Neural progenitor cell (in vitro differentiated cells): Measurements from ENCODE around the gene CDKN2C. TPM values are rescaled to one million over a fixed set of nuclear protein-coding genes. Genes with fewer than 3 reads are reported as not detected.

ENCODE experiments used
- DNase-seq: peaks from one replicate; pipeline ENCODE4 v3.0.0-alpha.2; 2016; ENCODE audit warnings: low spot score
- H2AFZ ChIP-seq: fragments of 200-600 bp; sonication (generic); replicated peaks from 2 replicates; pipeline ENCODE4 v1.6.1; 2016; ENCODE audit warnings: antibody characterized with exemption
- H3F3A ChIP-seq: fragments of 200-600 bp; sonication (generic); 2 replicates; pipeline ENCODE4 v1.6.1; 2016; ENCODE audit warnings: antibody characterized with exemption, low read depth
- H3K27ac ChIP-seq: fragments of 200-600 bp; sonication (generic); 2 replicates; pipeline ENCODE4 v1.5.1; 2016; ENCODE audit warnings: mild to moderate bottlenecking
- H3K27me3 ChIP-seq: fragments of 200-600 bp; sonication (generic); 2 replicates; pipeline ENCODE4 v1.6.1; 2016; ENCODE audit warnings: mild to moderate bottlenecking, moderate library complexity
- H3K36me3 ChIP-seq: fragments of 200-600 bp; sonication (generic); 2 replicates; pipeline ENCODE4 v1.5.1; 2016
- H3K4me1 ChIP-seq: fragments of 200-600 bp; sonication (generic); 2 replicates; pipeline ENCODE4 v1.6.1; 2016; ENCODE audit warnings: mixed run types
- H3K4me2 ChIP-seq: fragments of 200-600 bp; sonication (generic); 2 replicates; pipeline ENCODE4 v1.6.1; 2016
- H3K4me3 ChIP-seq: fragments of 200-600 bp; sonication (generic); 2 replicates; pipeline ENCODE4 v1.5.1; 2016
- H3K79me2 ChIP-seq: fragments of 200-600 bp; sonication (generic); 2 replicates; pipeline ENCODE4 v1.6.1; 2016; ENCODE audit warnings: low read depth
- H3K9ac ChIP-seq: fragments of 200-600 bp; sonication (generic); 2 replicates; pipeline ENCODE4 v1.6.1; 2016
- H3K9me3 ChIP-seq: fragments of 200-600 bp; sonication (generic); 2 replicates; pipeline ENCODE4 v1.5.1; 2016; ENCODE audit warnings: low read depth
- H4K20me1 ChIP-seq: fragments of 200-600 bp; sonication (generic); 2 replicates; pipeline ENCODE4 v1.6.1; 2016; ENCODE audit warnings: low read depth
- H3K27ac Mint-ChIP-seq: 3 replicates; pipeline ENCODE4 v1.8.0; 2021; ENCODE audit warnings: mixed read lengths
- H3K27me3 Mint-ChIP-seq: 2 replicates; pipeline ENCODE4 v1.8.0; 2022; ENCODE audit warnings: low read depth, mild to moderate bottlenecking, inconsistent platforms, moderate library complexity, mixed read lengths; ENCODE audit not compliant: insufficient read depth
- H3K36me3 Mint-ChIP-seq: 3 replicates; pipeline ENCODE4 v1.8.0; 2021; ENCODE audit warnings: mixed read lengths
- H3K4me1 Mint-ChIP-seq: 3 replicates; pipeline ENCODE4 v1.8.0; 2021; ENCODE audit warnings: mixed read lengths
- H3K4me3 Mint-ChIP-seq: 3 replicates; pipeline ENCODE4 v1.8.0; 2021; ENCODE audit warnings: mild to moderate bottlenecking, moderate library complexity, mixed read lengths
- H3K9me3 Mint-ChIP-seq: 3 replicates; pipeline ENCODE4 v1.8.0; 2020; ENCODE audit warnings: mixed read lengths
- EZH2 ChIP-seq: fragments of 200-600 bp; sonication (generic); IDR thresholded peaks from 2 replicates; pipeline ENCODE4 v1.6.1; 2017; ENCODE audit warnings: antibody characterized with exemption, mild to moderate bottlenecking, moderate library complexity
- EZH2phosphoT487 ChIP-seq: fragments of 200-600 bp; sonication (generic); IDR thresholded peaks from 2 replicates; pipeline ENCODE4 v1.6.1; 2017; ENCODE audit warnings: antibody characterized with exemption
- total RNA-seq: library from RNA; depleted of rRNA; stranded (reverse); fragments of >200 nt; gene quantifications from 2 replicates; pipeline ENCODE4 v1.2.3, GENCODE V29; 2015; ENCODE audit warnings: low replicate concordance
- TF ChIP-seq, protein P1 (sequence below): fragments of 200-600 bp; sonication (generic); IDR thresholded peaks from 2 replicates; pipeline ENCODE4 v1.5.1; 2017; ENCODE audit warnings: antibody characterized with exemption, mild to moderate bottlenecking

CDKN2C gene
- total RNA-seq, 1 donor from 2014 or later: 0.11 TPM

DNA sequence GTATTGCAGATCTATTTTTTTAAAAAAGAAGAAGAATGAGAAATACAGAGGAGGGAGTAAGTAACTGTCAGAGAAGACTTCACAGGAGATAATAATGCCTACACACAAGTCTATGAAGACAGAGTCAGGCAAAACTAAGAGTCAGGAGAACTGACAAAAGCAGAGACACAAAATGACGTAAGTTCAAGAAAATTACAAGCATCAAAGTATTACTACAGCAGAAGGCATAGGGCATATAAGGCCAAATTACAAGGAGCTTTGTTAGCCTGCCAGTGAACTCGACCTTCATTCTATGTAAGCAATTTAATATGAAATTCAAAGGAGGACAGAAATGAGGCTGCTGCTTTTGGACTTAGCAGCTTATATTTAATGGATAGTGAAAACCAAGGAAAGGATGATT, 33.7 kb upstream of the CDKN2C start:
- H3K4me1 ChIP-seq: no peaks in the 10 kb centered on the region
- no peak overlapping the region for H3K9ac ChIP-seq
- H3K27ac Mint-ChIP-seq: no peak overlapping the region
- no peaks in the 10 kb centered on the region for H3K9me3 Mint-ChIP-seq
- no peak overlapping the region for H3K4me3 Mint-ChIP-seq
- TF ChIP-seq, protein P1, sequence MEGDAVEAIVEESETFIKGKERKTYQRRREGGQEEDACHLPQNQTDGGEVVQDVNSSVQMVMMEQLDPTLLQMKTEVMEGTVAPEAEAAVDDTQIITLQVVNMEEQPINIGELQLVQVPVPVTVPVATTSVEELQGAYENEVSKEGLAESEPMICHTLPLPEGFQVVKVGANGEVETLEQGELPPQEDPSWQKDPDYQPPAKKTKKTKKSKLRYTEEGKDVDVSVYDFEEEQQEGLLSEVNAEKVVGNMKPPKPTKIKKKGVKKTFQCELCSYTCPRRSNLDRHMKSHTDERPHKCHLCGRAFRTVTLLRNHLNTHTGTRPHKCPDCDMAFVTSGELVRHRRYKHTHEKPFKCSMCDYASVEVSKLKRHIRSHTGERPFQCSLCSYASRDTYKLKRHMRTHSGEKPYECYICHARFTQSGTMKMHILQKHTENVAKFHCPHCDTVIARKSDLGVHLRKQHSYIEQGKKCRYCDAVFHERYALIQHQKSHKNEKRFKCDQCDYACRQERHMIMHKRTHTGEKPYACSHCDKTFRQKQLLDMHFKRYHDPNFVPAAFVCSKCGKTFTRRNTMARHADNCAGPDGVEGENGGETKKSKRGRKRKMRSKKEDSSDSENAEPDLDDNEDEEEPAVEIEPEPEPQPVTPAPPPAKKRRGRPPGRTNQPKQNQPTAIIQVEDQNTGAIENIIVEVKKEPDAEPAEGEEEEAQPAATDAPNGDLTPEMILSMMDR: no peak
- TF ChIP-seq EZH2phosphoT487 (no peak), EZH2 (no peak)
- H4K20me1 ChIP-seq: peaks cover 4% of the 10 kb centered on the region
- H3K4me2 ChIP-seq: no peak overlapping the region
- no peaks in the 10 kb centered on the region for H3F3A ChIP-seq
- no peaks in the 10 kb centered on the region for H3K4me1 Mint-ChIP-seq
- H3K36me3 Mint-ChIP-seq: no peaks in the 10 kb centered on the region
- peaks cover 3% of the 10 kb centered on the region for H3K27me3 Mint-ChIP-seq
- peaks cover 59% of the 10 kb centered on the region for H3K79me2 ChIP-seq
- no peak overlapping the region for H3K4me3 ChIP-seq
- no peak overlapping the region for H3K27ac ChIP-seq
- H3K27me3 ChIP-seq: no peaks in the 10 kb centered on the region
- H2AFZ ChIP-seq: no peak overlapping the region
- no peaks in the 10 kb centered on the region for H3K36me3 ChIP-seq
- DNase-seq: no peak
- H3K9me3 ChIP-seq: no peaks in the 10 kb centered on the region

DNA sequence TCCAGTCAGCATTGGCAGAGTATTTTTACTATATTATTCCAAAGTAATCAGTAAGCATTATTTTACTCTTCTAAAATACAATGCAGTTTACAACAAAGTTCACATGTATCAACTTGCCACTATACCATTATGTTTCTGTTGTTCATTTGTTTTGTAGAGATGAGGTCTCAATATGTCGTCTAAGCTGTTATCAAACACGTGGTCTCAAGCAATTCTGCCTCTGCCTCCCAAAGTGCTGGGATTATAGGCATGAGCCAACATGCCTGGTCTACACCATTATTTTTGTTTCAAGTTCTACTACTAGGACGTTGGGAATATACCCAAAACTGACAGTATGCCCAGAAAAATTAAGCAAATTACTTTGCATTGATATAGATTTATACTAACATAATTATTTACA, 29.8 kb upstream of the CDKN2C start:
- Mint-ChIP-seq H3K27ac (no peak overlapping the region), H3K9me3 (no peaks in the 10 kb centered on the region), H3K4me3 (no peak overlapping the region), H3K4me1 (no peaks in the 10 kb centered on the region), H3K36me3 (peaks cover 2% of the 10 kb centered on the region), H3K27me3 (peaks cover 3% of the 10 kb centered on the region)
- Histone ChIP-seq H3K27me3 (no peaks in the 10 kb centered on the region), H3K9ac (no peak overlapping the region), H3K79me2 (peaks cover 87% of the 10 kb centered on the region), H3K4me3 (no peak overlapping the region), H3K4me1 (no peaks in the 10 kb centered on the region), H4K20me1 (peaks cover 11% of the 10 kb centered on the region), H3F3A (no peaks in the 10 kb centered on the region), H3K27ac (no peak overlapping the region), H3K4me2 (no peak overlapping the region), H3K9me3 (no peaks in the 10 kb centered on the region), H3K36me3 (no peaks in the 10 kb centered on the region), H2AFZ (no peak overlapping the region)
- TF ChIP-seq EZH2 (no peak), EZH2phosphoT487 (no peak)
- TF ChIP-seq, protein P1: no peak
- DNase-seq: no peak

DNA sequence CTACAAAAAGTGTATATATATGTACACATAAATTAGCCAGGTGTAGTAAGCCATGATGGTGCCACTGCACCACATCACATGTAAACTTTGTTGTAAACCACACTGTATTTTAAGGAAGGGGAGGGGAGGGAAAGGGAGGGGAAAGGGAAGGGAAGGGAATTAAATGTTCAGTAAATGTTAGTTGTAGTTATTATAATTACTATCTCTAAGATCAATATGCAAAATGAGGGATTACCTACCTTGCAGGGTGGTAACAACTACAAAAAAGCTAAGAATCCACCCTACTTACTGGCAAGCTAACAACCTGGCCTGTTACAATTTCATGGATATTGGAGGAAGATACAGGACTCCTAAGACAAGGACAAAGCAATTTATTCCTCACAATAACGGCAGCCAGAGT, 27.7 kb upstream of the CDKN2C start:
- no peak overlapping the region for H3K4me3 Mint-ChIP-seq
- Histone ChIP-seq H3K4me1 (no peaks in the 10 kb centered on the region), H3K4me2 (no peak overlapping the region), H3K79me2 (peaks cover 88% of the 10 kb centered on the region), H3K4me3 (no peak overlapping the region), H3K27ac (no peak overlapping the region), H3K9me3 (no peaks in the 10 kb centered on the region), H3K9ac (no peak overlapping the region), H3K36me3 (no peaks in the 10 kb centered on the region), H3K27me3 (no peaks in the 10 kb centered on the region), H3F3A (no peaks in the 10 kb centered on the region), H4K20me1 (peaks cover 16% of the 10 kb centered on the region), H2AFZ (no peak overlapping the region)
- no peaks in the 10 kb centered on the region for H3K9me3 Mint-ChIP-seq
- H3K27ac Mint-ChIP-seq: no peak overlapping the region
- no peaks in the 10 kb centered on the region for H3K4me1 Mint-ChIP-seq
- peaks cover 3% of the 10 kb centered on the region for H3K27me3 Mint-ChIP-seq
- no peak for DNase-seq
- peaks cover 2% of the 10 kb centered on the region for H3K36me3 Mint-ChIP-seq
- TF ChIP-seq EZH2 (no peak), EZH2phosphoT487 (no peak)
- TF ChIP-seq, protein P1: no peak
